Glomerular visceral epithelial cell (primary cell): Measurements from ENCODE around the gene NMRAL1.

Experiments
- DNase-seq: peaks from one replicate; pipeline ENCODE4 v3.0.0-alpha.2; 2016; ENCODE audit errors: extremely low spot score

The NMRAL1 gene

GRCh38 chr16:4474192-4474961, at the start of gene NMRAL1:
Gene NMRAL1 (minus strand): TSS chr16:4474625. CDS start chr16:4474132, 493 bp downstream.
- DNase-seq = peak; percentile 87

- no peak for DNase-seq
Measured at GRCh38 chr16:4523686-4524085, 49.3 kb upstream of the NMRAL1 start.

- DNase-seq = no peak
Measured at GRCh38 chr16:4522051-4522581, 47.7 kb upstream of the NMRAL1 start.

- no peak for DNase-seq
Measured at GRCh38 chr16:4520913-4521312, 46.5 kb upstream of the NMRAL1 start.

GRCh38 chr16:4519274-4520058, 45.0 kb upstream of the NMRAL1 start:
- no peak for DNase-seq

GRCh38 chr16:4517812-4518680, 43.6 kb upstream of the NMRAL1 start:
- peak; percentile 45 for DNase-seq

- no peak for DNase-seq
Measured at GRCh38 chr16:4515611-4516233, 41.3 kb upstream of the NMRAL1 start.

GRCh38 chr16:4514606-4515005, 40.2 kb upstream of the NMRAL1 start:
- DNase-seq = no peak

GRCh38 chr16:4513881-4514280, 39.5 kb upstream of the NMRAL1 start:
- no peak for DNase-seq

- no peak for DNase-seq
Measured at GRCh38 chr16:4513086-4513860, 38.8 kb upstream of the NMRAL1 start.

- no peak for DNase-seq
Measured at GRCh38 chr16:4512473-4512872, 38.0 kb upstream of the NMRAL1 start.

GRCh38 chr16:4511441-4512082, 37.1 kb upstream of the NMRAL1 start:
- peak; percentile 50 for DNase-seq

- DNase-seq = no peak
Measured at GRCh38 chr16:4510747-4511426, 36.5 kb upstream of the NMRAL1 start.

GRCh38 chr16:4510131-4510530, 35.7 kb upstream of the NMRAL1 start:
- no peak for DNase-seq

- DNase-seq = no peak
Measured at GRCh38 chr16:4509420-4509819, 35.0 kb upstream of the NMRAL1 start.

- no peak for DNase-seq
Measured at GRCh38 chr16:4508806-4509205, 34.4 kb upstream of the NMRAL1 start.

- no peak for DNase-seq
Measured at GRCh38 chr16:4507588-4508345, 33.3 kb upstream of the NMRAL1 start.

GRCh38 chr16:4506450-4506849, 32.0 kb upstream of the NMRAL1 start:
- peak; percentile 66 for DNase-seq
